ENCODE results near the gene CNTNAP2. TPM values are rescaled to one million over a fixed set of nuclear protein-coding genes. Genes with fewer than 3 reads are reported as not detected.

The CNTNAP2 gene
- total and polyA plus RNA-seq, 2 of the 8 experiments (the other 6 are each of a cell fraction or from before 2014, with no cell fraction given), result 27.9 to 71.0 TPM

GRCh38 chr7:148328906-148329305, 2212.3 kb downstream of the CNTNAP2 start:
- DNase-seq (ENCODE audit: low read depth in 1 of 2, low spot score in 2 of 2) (no peak), FAIRE-seq (no peak)
- Histone ChIP-seq H2BK5ac (ENCODE audit: low read depth, low read length) (no peak overlapping the region), H3K27me3 (replicated peaks in 1 of 4; ENCODE audit: control insufficient read depth in 3 of 4, extremely low read depth in 1 of 4, insufficient read depth in 3 of 4, low read length in 3 of 4) (no peaks in the 10 kb centered on the region; a peak in 1 of 7 replicates), H2AFZ (ENCODE audit: low read length) (no peak overlapping the region), H3K9ac (replicated peaks in 1 of 4; ENCODE audit: extremely low read depth in 1 of 4, low read depth in 3 of 4, low read length in 3 of 4) (no peak overlapping the region), H2AK5ac (ENCODE audit: low read depth, low read length) (no peak overlapping the region), H3K23ac (ENCODE audit: insufficient read length) (no peak overlapping the region), H2BK12ac (ENCODE audit: low read depth, low read length) (no peak overlapping the region), H3K56ac (replicated peaks; ENCODE audit: insufficient read length, low read depth, low read length) (no peak overlapping the region), H3K4ac (replicated peaks; ENCODE audit: insufficient read length, low read depth, low read length) (no peak overlapping the region), H3K4me1 (replicated peaks in 1 of 4; ENCODE audit: control insufficient read depth in 3 of 4, insufficient read depth in 4 of 4, low read length in 3 of 4) (no peaks in the 10 kb centered on the region), H3K18ac (ENCODE audit: extremely low read depth, low read length) (no peak overlapping the region), H3K36me3 (ENCODE audit: control insufficient read depth in 2 of 4, insufficient read depth in 4 of 4, low read length in 3 of 4) (no peaks in the 10 kb centered on the region), H2BK15ac (ENCODE audit: low read length) (no peak overlapping the region), H3K27ac (ENCODE audit: low read depth, low read length) (no peak overlapping the region), H3K4me2 (ENCODE audit: insufficient read depth in 1 of 2, low read depth in 2 of 2, low read length in 2 of 2) (no peak overlapping the region), H3K4me3 (ENCODE audit: extremely low read depth in 1 of 4, insufficient read depth in 2 of 4, low read depth in 3 of 4, low read length in 4 of 4) (no peak overlapping the region), H3K23me2 (ENCODE audit: low read depth, low read length) (peaks cover 20% of the 10 kb centered on the region; the same call in 1 of the 2 replicates), H3K9me3 (ENCODE audit: insufficient read depth in 2 of 2, low read depth in 1 of 2, low read length in 1 of 2) (peaks cover 2 to 18% of the 10 kb centered on the region in 2 experiments; a peak in 2 of 4 replicates), H4K91ac (replicated peaks; ENCODE audit: insufficient read length, low read length) (no peak overlapping the region), H3K79me2 (ENCODE audit: control insufficient read depth in 1 of 2, insufficient read depth in 2 of 2, low read length in 2 of 2) (no peaks in the 10 kb centered on the region), H2BK120ac (replicated peaks; ENCODE audit: low read depth, low read length) (no peak overlapping the region), H2BK20ac (ENCODE audit: low read length) (no peak overlapping the region), H3K14ac (ENCODE audit: insufficient read length) (no peak overlapping the region), H4K20me1 (replicated peaks in 1 of 2; ENCODE audit: control insufficient read depth in 1 of 2, insufficient read depth in 2 of 2, low read length in 2 of 2) (no peaks in the 10 kb centered on the region), H4K5ac (ENCODE audit: insufficient read length, low read depth, low read length) (no peak overlapping the region), H4K8ac (ENCODE audit: extremely low read depth, insufficient read depth, low read length) (no peak overlapping the region), H3K79me1 (ENCODE audit: low read depth, low read length) (no peaks in the 10 kb centered on the region)
- POLR2A ChIA-PET (ENCODE audit: partially characterized antibody), result no interaction called here
- CTCF ChIA-PET (ENCODE audit: partially characterized antibody), result no interaction called here
- 80% methylated on average over 5 of the region's 5 CpGs; no CpG with 5 or more reads in 1 of the 2 experiments for WGBS, 2 experiments (ENCODE audit: extremely low coverage in 1 of 2, insufficient coverage in 1 of 2, insufficient read length in 1 of 2, insufficient replicate concordance in 2 of 2, low coverage in 1 of 2, low lambda C conversion rate in 2 of 2, missing lambda C conversion rate in 1 of 2)
- no peak for TF ChIP-seq RNF2 (IDR thresholded peaks at IDR 0.05; ENCODE audit: borderline replicate concordance, low read depth, low read length, missing control alignments, poor library complexity, severe bottlenecking)
- no peak for TF ChIP-seq MAFK (IDR thresholded peaks at IDR 0.05; ENCODE audit: low read depth, low read length)
- no peak for TF ChIP-seq E2F6 (IDR thresholded peaks at IDR 0.05)
- TF ChIP-seq SIRT6 (IDR thresholded peaks at IDR 0.05; ENCODE audit: low read length), result no peak
- no peak for TF ChIP-seq CBX8 (IDR thresholded peaks at IDR 0.05; ENCODE audit: borderline replicate concordance, low read depth, low read length)
- no peak for TF ChIP-seq SP4 (IDR thresholded peaks at IDR 0.05; ENCODE audit: low read length)
- TF ChIP-seq KDM4A (IDR thresholded peaks at IDR 0.05; ENCODE audit: low read depth, low read length, severe bottlenecking), result no peak
- TF ChIP-seq, protein P1, sequence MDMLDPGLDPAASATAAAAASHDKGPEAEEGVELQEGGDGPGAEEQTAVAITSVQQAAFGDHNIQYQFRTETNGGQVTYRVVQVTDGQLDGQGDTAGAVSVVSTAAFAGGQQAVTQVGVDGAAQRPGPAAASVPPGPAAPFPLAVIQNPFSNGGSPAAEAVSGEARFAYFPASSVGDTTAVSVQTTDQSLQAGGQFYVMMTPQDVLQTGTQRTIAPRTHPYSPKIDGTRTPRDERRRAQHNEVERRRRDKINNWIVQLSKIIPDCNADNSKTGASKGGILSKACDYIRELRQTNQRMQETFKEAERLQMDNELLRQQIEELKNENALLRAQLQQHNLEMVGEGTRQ (IDR thresholded peaks at IDR 0.05; ENCODE audit: low read length), result no peak
